Ureter (tissue), 1 donor: ENCODE measurements around the gene RBP5. TPM values are rescaled to one million over a fixed set of nuclear protein-coding genes. Genes with fewer than 3 reads are reported as not detected.

Source experiments
- DNase-seq: peaks from one replicate; pipeline ENCODE4 v3.0.0-alpha.2; 2020; ENCODE audit warnings: low spot score
- total RNA-seq: library from RNA; stranded (reverse); gene quantifications from one replicate; pipeline ENCODE4 v1.2.4, GENCODE V29; 2023
- donor health status: DM: yes; HTN: yes; CAD: no.

The RBP5 gene
- total RNA-seq, 1 donor from 2014 or later: 7.5 TPM

GRCh38 chr12:7073946-7074345 is 54.7 kb downstream of the RBP5 start:
- no peak for DNase-seq

Other genes starting within 250 kb of the RBP5 start
- 13.5 TPM for gene LRRC23, start 224.1 kb downstream of the RBP5 start, total RNA-seq
- gene ENO2, start 214.3 kb downstream of the RBP5 start, total RNA-seq: 29.6 TPM
- gene ATN1, start 200.9 kb downstream of the RBP5 start, total RNA-seq: 112 TPM
- not detected for gene RNU7-1, start 185.1 kb downstream of the RBP5 start, total RNA-seq
- gene C12orf57, start 184.9 kb downstream of the RBP5 start, total RNA-seq: 172 TPM
- 40.4 TPM for gene PTPN6, start 177.5 kb downstream of the RBP5 start, total RNA-seq
- 221 TPM for gene PHB2, start 158.2 kb downstream of the RBP5 start, total RNA-seq
- 68.0 TPM for gene EMG1, start 158.0 kb downstream of the RBP5 start, total RNA-seq
- gene LPCAT3, start 110.4 kb downstream of the RBP5 start, total RNA-seq: 95.9 TPM
- gene C1S, start 68.2 kb downstream of the RBP5 start, total RNA-seq: 293 TPM
- 455 TPM for gene C1R, start 36.4 kb downstream of the RBP5 start, total RNA-seq
- 110 TPM for gene C1RL, start 19.7 kb downstream of the RBP5 start, total RNA-seq
- gene CLSTN3, start 1.5 kb upstream of the RBP5 start, total RNA-seq: 48.2 TPM
- gene PEX5, start 60.8 kb upstream of the RBP5 start, total RNA-seq: 36.7 TPM
- not detected for gene ACSM4, start 175.2 kb upstream of the RBP5 start, total RNA-seq